ENCODE data around the gene CELSR1.
A peak's percentile ranks its signal among the peaks of the same experiment; 100 is the strongest.
"Not testable (repeated sequence)": the region's sequence is repeated elsewhere in the genome, so short reads cannot be mapped to it uniquely, and the experiment has no call there.

Gene CELSR1

DNA sequence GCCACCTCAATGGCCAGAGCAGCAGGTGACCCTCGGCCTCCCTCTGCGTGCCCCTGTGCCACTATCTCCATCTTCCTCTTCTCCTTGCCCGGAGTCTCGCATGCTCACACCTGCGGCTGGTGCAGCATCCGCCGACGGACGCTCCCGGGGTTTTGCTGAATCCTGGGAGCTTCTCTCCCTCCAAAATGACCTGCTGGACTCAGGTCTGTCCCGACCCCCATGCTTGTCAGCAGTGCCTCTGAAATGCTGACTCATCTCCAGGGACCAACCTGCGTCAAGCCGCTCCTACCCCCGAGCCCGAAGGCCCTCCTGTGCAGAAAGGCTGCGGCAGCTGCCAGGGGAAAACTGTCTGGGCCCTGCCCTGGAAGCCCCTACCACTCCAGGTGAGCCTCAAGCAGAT lies 58.4 kb downstream of the CELSR1 start:
- DNase-seq = no peak

GRCh38 chr22:46478083-46478551 lies 59.3 kb downstream of the CELSR1 start:
- no peak for DNase-seq

- no peak for DNase-seq
Measured at GRCh38 chr22:46476547-46476941, 60.9 kb downstream of the CELSR1 start.

GRCh38 chr22:46473896-46474557 lies 63.4 kb downstream of the CELSR1 start:
- DNase-seq = no peak

DNA sequence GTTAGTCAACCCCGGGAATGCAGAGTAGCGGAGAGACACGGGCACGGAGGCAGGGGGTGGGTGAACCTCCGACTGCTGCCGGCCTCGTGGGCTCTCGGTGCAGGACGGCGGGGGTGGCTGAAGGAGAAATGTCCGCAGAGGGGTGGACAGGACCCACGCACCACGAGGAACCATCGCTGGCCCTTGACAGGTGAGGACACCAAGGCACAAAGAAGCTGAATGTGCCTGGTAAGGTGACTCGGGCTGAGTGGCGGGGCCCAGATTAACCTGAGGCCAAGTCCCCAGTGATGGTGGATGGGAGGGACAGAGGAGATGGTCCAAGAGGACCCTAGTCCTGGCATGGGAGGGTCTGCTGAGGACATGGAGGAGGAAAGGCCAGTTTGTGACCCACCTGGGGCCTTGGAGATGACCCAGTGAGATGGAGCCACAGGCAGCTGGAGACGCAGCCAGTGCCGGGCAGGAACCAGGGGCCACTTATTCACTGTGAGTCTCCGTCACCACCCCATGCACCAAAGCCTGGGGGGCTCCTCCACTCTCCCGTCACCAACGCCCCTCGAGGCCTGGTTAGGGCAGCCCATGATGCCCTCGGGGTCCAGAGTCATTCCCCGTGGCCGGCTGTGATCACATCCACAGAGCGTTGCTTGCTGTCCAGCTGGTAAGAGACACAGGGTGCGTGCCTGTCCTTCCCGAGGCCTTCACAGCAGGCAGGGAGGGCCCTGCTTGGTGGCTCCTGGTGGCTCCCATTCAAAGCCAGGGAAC lies 64.2 kb downstream of the CELSR1 start:
- DNase-seq = no peak

DNA sequence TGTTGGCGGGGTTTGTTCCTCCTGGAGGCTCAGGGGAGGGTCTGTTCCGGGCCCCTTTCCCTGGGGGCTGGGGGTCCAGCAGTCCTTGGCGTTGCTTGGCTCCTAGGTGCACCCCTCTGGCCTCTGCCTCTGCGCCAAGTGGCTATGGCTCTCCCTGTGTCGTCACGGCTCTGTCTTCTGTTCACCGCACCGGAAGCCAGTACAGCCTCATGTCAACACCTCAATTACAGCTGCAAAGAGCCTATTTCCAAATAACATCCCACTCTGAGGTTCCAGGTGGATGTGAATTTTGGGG lies 64.8 kb downstream of the CELSR1 start:
- no peak for DNase-seq

DNA sequence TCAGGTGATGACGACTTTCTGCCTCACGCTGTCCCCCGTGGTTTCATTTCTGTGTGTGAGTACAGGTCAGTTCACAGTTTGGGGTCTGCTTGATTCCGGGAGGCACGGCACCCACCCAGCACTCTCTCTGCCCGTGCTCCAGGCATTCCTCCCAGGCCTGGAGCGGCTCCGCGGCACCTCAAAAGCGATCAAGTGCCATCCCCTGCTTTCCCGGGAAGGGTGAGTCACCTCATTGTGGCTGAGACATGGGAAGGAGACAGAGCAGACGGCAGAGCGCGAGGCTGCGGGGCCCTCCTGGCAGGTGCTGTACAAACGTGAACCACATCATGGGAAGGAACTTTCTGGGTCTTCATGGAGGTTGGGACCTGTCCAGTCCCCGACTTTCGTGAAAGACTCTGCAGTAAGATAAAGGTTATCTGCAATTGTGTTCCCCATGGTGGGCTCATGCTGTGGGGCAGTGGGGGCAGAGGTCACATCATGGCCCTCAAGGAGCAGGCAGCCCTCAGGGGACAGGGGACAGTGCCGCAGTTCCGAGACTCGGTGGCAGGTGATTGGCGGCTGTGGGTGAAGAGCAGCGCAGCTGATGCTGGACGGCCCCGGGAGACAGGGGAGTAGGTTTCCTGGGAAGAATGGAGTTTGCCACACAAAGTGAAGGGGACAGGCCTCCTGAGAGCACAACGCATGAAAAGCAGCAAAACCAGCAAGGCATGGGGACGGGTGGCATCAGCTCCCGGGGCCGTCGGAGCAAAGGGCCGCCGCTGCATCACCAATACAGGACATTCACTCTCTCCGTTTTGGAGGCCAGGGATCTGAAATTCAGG lies 65.3 kb downstream of the CELSR1 start:
- DNase-seq = no peak

DNA sequence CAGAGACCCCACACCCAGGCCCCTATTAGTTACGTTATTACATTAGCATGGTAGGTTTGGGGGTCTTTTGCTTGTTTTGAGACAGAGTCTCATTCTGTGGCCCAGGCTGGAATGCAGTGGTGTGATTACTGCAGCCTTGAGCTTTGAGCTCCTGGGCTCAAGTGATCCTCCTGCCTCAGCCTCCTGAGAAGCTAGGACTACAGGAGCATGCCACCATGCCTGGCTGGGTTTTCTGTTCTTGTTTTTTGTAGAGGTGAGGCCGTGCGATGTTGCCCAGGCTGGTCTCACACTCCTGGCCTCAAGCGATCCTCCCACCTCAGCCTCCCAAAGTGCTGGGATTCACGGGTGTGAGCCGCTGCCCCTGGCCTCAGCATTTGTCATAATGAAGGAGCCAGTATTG lies 66.1 kb downstream of the CELSR1 start:
- not testable (repeated sequence) for DNase-seq

DNA sequence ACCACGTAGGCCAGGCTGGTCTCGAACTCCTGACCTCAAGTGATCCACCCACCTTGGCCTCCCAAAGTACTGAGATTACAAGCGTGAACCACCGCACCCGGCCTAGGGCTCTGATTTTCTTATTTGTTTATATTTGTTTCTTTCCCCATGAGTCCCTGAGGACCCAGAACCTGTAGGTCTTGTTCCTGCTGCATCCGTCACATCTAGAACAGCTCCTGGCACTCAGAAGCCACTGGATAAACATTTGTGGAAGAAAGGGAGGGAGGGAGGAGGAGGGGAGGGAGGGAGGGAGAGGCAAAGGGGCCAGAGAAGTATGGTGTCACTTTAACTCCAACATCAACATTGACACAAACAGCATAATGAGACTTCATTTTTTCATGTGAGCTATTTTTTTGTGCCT lies 67.7 kb downstream of the CELSR1 start:
- no peak for DNase-seq

GRCh38 chr22:46467006-46467405 lies 70.4 kb downstream of the CELSR1 start:
- no peak for DNase-seq

DNA sequence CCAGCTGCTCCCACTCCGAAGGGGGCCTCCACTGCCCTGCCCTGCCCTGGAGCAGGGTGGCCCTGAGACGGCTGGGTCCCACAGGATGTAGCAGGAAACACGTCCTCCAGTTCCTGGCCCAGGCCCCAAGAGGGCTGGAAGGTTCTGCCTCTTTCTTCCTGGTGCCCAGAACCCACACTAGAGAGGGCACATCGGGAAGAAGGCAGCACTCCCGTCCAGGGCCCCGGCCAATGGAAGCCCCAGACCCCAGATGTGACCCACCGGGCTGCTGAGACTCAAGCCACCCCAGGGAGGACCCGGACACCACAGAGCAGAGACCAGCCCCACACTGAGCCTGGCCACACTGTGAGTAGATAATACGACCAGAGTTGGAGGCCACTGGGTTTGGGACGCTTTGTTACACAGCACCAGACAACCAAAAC lies 71.2 kb downstream of the CELSR1 start:
- DNase-seq = no peak

DNA sequence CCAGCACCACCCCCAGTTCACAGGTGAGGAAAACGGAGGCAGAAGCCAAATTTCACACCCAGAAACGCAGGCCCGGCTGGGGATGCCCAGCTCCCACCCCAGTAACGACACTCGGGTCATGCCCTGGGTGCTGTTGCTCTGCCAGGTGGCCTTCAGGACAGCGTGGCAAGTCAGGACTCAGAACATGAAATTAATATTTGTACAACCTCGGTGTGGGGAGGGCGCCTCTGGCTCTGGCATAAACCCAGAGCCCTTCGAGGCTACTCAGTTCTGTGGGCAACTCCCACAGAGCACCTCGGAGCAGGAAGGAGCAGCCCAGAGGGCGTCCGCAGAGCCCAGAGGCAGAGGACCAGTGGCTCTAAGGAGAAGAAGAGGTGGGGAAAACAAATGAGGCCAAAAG lies 71.6 kb downstream of the CELSR1 start:
- no peak for DNase-seq

DNA sequence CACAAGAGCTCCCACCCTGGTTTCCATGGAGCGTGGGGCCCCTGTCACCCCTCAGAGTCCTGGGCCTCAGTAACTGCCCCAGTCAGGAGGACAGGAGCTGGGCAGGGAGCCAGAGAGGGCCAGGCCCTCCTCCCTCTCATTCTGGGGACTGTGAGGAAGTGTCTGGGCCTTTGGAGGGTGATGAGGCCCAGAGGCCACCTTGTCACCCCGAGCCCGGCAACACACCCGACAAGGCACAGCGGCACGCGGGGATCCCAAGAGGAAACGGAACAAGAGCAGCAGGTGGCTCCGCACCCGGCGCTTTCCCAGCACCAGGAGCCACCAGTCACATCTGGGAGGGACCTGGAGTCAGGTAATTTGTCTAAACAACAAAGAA lies 72.1 kb downstream of the CELSR1 start:
- no peak for DNase-seq

GRCh38 chr22:46464701-46465344 lies 72.6 kb downstream of the CELSR1 start:
- DNase-seq = no peak

DNA sequence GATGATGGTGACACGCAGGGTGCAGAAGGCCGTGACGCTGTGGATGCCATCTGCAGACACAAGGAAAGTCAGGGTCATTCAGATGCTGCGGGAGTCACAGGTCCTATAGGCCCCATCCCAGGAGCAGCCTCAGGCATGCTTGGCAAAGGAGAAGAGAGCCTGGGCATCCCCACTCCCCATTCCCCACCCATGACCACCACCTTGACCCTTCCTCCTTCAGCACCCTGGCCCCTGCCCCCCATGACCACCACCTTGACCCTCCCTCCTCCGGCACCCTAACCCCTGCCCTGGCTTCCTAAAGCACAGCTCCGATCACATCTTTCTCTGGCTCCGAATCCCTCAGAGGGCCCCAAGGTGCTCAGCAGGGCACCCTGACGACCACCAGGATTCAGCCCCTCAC lies 73.1 kb downstream of the CELSR1 start:
- DNase-seq = no peak

DNA sequence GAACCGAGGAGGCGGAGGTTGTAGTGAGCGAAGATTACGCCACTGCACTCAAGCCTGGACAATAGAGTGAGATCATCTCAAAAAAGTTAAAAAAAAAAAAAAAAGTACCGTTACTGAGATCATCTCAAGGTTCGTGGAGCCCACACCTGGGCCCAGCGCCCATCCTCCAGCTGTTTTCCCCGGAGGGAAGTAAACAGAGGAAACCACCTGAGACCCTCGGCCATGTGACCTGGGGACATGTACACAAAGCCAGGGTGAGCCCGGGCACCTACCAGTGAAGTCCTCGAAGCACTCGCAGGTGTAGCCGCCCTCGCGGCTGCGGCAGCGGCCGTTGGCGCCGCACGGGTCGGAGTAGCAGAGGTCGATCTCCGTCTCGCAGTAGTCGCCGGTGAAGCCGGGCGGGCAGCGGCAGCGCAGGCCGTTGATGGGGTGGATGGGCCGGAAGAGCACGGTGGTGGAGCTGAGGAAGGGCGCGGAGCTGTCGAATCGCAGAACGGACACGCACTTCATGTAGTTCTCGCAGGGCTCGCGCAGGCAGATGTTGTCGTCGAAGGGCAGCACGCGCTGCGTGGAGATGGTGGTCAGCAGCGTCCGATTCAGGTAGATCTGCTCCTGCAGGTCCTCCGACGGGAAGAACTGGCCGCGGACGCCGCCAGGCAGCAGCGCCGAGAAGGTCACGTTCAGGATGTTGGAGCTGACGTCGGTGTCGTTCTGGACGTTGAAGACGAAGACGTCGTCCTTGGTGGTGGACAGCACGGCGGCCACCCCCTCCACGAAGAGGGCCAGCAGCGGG lies 73.8 kb downstream of the CELSR1 start:
- no peak for DNase-seq

GRCh38 chr22:46462726-46463371 lies 74.6 kb downstream of the CELSR1 start:
- peak; percentile 40 for DNase-seq

DNA sequence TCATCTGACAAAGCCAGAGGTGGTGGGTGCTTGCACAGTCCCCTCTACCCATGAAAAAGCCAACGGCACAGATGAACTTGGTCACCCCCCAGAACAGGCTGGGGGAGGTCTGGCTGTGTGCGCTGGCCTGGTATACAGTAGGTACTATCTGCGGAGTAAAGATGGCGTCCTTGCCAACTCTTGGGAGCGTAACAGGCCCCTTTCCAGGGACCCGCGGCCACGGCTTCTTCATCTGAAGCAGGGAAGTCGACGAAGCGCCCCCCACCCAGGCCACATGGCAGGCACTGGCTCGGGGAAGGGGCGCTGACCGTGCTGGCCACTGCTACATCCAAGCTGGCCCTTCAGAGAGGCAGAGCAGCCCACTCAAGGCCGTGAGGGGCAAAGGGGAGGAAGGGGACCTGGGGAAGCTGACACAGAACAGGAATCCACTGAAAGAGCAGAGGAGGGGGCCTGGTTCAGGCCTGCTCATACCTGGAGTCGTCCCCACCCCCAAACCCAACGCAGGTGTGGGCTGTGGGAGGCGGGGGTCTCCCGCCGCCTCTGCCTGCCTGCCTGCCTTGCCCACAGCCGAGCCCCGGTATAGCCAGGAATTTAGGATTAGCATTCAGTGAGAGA lies 75.7 kb downstream of the CELSR1 start:
- DNase-seq = no peak

DNA sequence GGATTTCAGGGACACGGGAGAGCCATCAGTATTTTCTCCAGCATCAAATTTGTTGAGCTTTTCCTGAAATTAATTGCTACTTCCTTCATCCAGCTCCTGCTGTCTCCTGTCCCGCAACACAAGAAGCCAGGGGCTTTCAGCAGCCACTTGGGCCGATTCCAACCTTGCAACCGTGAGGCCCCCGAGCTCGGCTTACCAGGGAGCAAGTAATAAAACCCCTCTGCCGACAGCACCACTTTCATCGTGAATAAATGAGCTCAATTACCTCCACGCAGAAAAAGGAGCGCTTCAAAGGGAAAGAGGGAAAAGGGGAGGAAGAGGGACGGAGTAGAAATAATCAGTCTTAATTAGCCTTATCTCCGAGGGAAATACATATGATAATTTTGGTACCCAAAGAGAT lies 76.6 kb downstream of the CELSR1 start:
- no peak for DNase-seq

DNA sequence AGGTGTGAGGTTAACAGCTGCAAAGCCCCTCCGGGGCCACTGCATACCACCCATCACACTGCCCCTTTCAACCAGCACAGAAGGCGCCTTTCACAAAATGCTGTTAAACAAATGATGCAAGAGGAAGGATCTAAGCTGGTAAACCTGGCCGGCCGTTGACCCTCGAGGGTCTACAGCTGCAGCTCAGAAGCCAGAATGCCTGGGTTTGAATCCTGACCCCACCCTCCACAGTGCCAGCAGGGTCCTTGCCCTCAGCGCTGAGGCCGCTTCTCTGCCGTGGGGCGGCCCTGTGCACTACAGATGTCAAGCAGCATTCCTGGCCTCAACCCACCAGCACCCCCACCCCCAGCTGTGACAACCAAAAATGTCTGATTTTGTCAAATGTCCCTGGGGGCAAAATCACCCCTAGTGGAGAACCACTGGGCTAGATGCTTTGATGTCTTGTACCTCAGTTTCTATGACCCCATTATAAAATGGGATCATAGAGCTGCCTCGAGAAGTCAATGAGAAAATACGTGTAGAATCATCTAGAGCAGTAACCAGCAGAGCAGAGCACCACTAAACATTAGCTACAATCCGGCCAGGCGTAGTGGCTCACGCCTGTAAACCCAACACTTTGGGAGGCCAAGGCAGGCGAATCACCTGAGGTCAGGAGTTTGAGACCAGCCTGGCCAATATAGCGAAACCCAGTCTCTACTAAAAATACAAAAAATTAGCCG lies 77.9 kb downstream of the CELSR1 start:
- DNase-seq = no peak

DNA sequence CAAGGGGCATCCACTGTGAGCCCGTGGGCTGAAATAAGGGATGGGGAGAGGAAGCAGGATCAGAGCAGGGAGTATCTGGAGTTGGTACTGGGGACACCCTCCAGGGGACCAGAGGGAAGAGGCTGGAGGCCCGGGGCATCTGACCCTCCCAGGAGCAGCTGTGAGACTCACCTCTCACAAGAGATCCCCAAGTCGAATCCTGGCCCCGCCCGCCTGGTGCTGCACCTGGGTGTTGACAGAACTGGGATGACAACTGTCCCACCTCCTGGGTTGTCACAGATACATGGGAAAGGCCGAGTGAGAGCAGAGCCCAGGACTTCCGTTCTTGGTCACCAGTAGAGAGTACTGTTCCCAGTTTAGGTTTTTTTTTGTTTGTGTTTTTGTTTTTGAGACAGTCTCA lies 78.9 kb downstream of the CELSR1 start:
- no peak for DNase-seq

Measured in amniotic stem cell (primary cell).